OCI-M2 (cell line): ENCODE measurements around the gene CAPZB.

Source experiments
- DNase-seq: peaks from one replicate; lab custom pipeline; 2025; ENCODE audit not compliant: unreplicated experiment; lab: John Stamatoyannopoulos, UW

CAPZB gene

GRCh38 chr1:19371226-19372135 lies 113.9 kb downstream of the CAPZB start:
- no peak for DNase-seq

GRCh38 chr1:19370453-19371170 lies 114.7 kb downstream of the CAPZB start:
- no peak for DNase-seq

- no peak for DNase-seq
Measured at GRCh38 chr1:19369396-19370090, 115.8 kb downstream of the CAPZB start.

- DNase-seq: no peak
Measured at GRCh38 chr1:19368964-19369363, 116.4 kb downstream of the CAPZB start.

GRCh38 chr1:19368050-19368449 lies 117.3 kb downstream of the CAPZB start:
- no peak for DNase-seq

GRCh38 chr1:19367584-19368041 lies 117.7 kb downstream of the CAPZB start:
- DNase-seq: no peak

- no peak for DNase-seq
Measured at GRCh38 chr1:19366599-19367536, 118.5 kb downstream of the CAPZB start.

- no peak for DNase-seq
Measured at GRCh38 chr1:19365721-19366120, 119.6 kb downstream of the CAPZB start.

- DNase-seq: no peak
Measured at GRCh38 chr1:19363536-19364152, 121.7 kb downstream of the CAPZB start.

- DNase-seq: no peak
Measured at GRCh38 chr1:19361611-19362147, 123.7 kb downstream of the CAPZB start.

GRCh38 chr1:19360843-19361610 lies 124.3 kb downstream of the CAPZB start:
- DNase-seq: no peak

GRCh38 chr1:19360432-19360831 lies 124.9 kb downstream of the CAPZB start:
- DNase-seq: no peak

- DNase-seq: no peak
Measured at GRCh38 chr1:19360016-19360415, 125.3 kb downstream of the CAPZB start.

GRCh38 chr1:19359357-19359756 lies 126.0 kb downstream of the CAPZB start:
- DNase-seq: no peak

- no peak for DNase-seq
Measured at GRCh38 chr1:19358710-19359109, 126.6 kb downstream of the CAPZB start.

- DNase-seq: no peak
Measured at GRCh38 chr1:19357299-19357986, 127.9 kb downstream of the CAPZB start.

GRCh38 chr1:19356266-19356665 lies 129.1 kb downstream of the CAPZB start:
- no peak for DNase-seq

- no peak for DNase-seq
Measured at GRCh38 chr1:19354531-19354981, 130.8 kb downstream of the CAPZB start.
